Stimulated activated CD8-positive, alpha-beta memory T cell treated with anti-CD3 and anti-CD28 coated beads, Interleukin-7, amount 100 ng/mL, for 24 hours (primary cell): Measurements from ENCODE around the gene FOSL1.

ENCODE experiments used
- DNase-seq: peaks from one replicate; pipeline ENCODE4 v3.0.0-alpha.2; 2020; ENCODE audit warnings: low read depth

FOSL1 gene

GRCh38 chr11:65900125-65900898 is at the start of gene FOSL1:
FOSL1 (minus strand) TSS chr11:65900388; CDS start chr11:65900339, 49 bp downstream.
- peak; percentile 89 for DNase-seq

GRCh38 chr11:65947603-65948125 is 47.5 kb upstream of the FOSL1 start:
- DNase-seq: no peak

- no peak for DNase-seq
These were observed 46.9 kb upstream of the FOSL1 start for GRCh38 chr11:65947133-65947532.

- DNase-seq: no peak
These were observed 46.5 kb upstream of the FOSL1 start for GRCh38 chr11:65946655-65947054.

- no peak for DNase-seq
These were observed 45.9 kb upstream of the FOSL1 start for GRCh38 chr11:65945941-65946558.

GRCh38 chr11:65945430-65945911 is 45.3 kb upstream of the FOSL1 start, which contains the start of gene TSGA10IP:
TSGA10IP (plus strand) TSS chr11:65945480; CDS start chr11:65945676, 196 bp downstream.
- no peak for DNase-seq

GRCh38 chr11:65944767-65945166 is 44.6 kb upstream of the FOSL1 start:
- no peak for DNase-seq

- no peak for DNase-seq
These were observed 44.0 kb upstream of the FOSL1 start for GRCh38 chr11:65944191-65944590.

GRCh38 chr11:65942531-65942930 is 42.3 kb upstream of the FOSL1 start:
- DNase-seq: no peak

GRCh38 chr11:65941720-65942310 is 41.6 kb upstream of the FOSL1 start:
- no peak for DNase-seq

- DNase-seq: no peak
These were observed 37.6 kb upstream of the FOSL1 start for GRCh38 chr11:65937766-65938165.

- DNase-seq: no peak
These were observed 33.8 kb upstream of the FOSL1 start for GRCh38 chr11:65934014-65934413.

GRCh38 chr11:65932558-65932919 is 32.4 kb upstream of the FOSL1 start:
- no peak for DNase-seq

GRCh38 chr11:65931773-65932557 is 31.8 kb upstream of the FOSL1 start:
- DNase-seq: no peak

- DNase-seq: no peak
These were observed 28.5 kb upstream of the FOSL1 start for GRCh38 chr11:65928667-65929066.

- peak; percentile 41 for DNase-seq
These were observed 27.8 kb upstream of the FOSL1 start for GRCh38 chr11:65927904-65928397.

GRCh38 chr11:65925397-65925796 is 25.2 kb upstream of the FOSL1 start:
- no peak for DNase-seq

GRCh38 chr11:65922565-65922964 is 22.4 kb upstream of the FOSL1 start:
- DNase-seq: no peak

- DNase-seq: no peak
These were observed 21.7 kb upstream of the FOSL1 start for GRCh38 chr11:65921876-65922275.

GRCh38 chr11:65921033-65921555 is 20.9 kb upstream of the FOSL1 start:
- no peak for DNase-seq

- no peak for DNase-seq
These were observed 20.2 kb upstream of the FOSL1 start for GRCh38 chr11:65920372-65920802.
